Activated naive CD4-positive, alpha-beta T cell treated with anti-CD3 and anti-CD28 coated beads, Interleukin-2, amount 50 U/mL, for 24 hours (primary cell): ENCODE data around the gene EGLN1.

Source experiments
- H3K27ac Mint-ChIP-seq: one replicate; pipeline ENCODE4 v1.8.0; 2021; ENCODE audit warnings: mild to moderate bottlenecking, mixed read lengths
- H3K27me3 Mint-ChIP-seq: one replicate; pipeline ENCODE4 v1.8.0; 2021; ENCODE audit warnings: mixed read lengths
- H3K36me3 Mint-ChIP-seq: one replicate; pipeline ENCODE4 v1.8.0; 2021; ENCODE audit warnings: mixed read lengths
- H3K4me1 Mint-ChIP-seq: one replicate; pipeline ENCODE4 v1.8.0; 2021; ENCODE audit warnings: mixed read lengths
- H3K4me3 Mint-ChIP-seq: one replicate; pipeline ENCODE4 v1.8.0; 2021; ENCODE audit warnings: mild to moderate bottlenecking, mixed read lengths
- H3K9me3 Mint-ChIP-seq: one replicate; pipeline ENCODE4 v1.8.0; 2021; ENCODE audit warnings: mixed read lengths

The EGLN1 gene

DNA sequence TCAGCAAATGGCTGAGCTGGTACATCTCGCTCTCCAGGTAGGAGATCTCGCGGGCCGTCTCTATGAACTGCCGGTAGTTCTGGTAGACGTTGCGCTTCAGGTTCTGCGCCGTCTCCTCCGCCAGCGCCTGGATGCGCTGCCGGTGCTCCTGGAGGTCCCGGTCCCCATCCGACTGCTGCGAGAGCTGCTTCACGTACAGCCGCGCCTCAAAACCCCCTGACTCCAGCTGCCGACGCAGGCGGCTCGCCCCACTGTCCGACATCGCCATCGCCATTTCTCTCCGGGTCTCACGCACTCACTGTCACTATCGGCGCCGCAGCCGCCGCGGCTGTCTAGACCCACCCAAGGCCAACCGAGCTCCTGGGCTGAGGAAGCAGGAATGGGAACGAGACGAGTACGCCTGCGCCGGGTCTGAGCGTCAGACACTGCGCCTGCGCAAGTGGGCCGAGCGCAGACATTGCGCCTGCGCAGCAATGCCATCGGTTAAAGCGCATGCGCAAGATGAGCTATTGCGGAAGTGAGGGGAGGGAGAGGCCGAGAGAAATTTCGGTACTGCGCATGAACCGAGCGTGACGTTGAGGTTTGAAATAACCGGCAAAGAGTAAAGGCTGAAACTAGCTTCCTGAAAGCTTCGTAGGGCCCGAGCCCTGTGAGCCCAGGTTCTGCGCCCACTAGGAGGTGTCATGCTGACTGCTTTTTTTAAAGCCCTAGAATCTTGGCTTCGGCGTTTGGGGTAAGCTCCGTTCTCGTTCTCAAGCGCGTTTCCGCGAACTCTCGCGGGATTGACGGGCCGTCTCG, 84.4 kb downstream of the EGLN1 start, which contains the start of gene EXOC8:
EXOC8 (minus strand) TSS at position 381 of the 798 bp plus-strand sequence; CDS start at position 274, 107 bp downstream.
- Mint-ChIP-seq H3K9me3 (peaks cover 5% of the 10 kb centered on the region), H3K36me3 (peaks cover 21% of the 10 kb centered on the region), H3K4me3 (peak within 1 kb of the TSS; percentile 99), H3K4me1 (peaks cover 62% of the 10 kb centered on the region), H3K27me3 (no peaks in the 10 kb centered on the region), H3K27ac (peak within 1 kb of the TSS; percentile 100)

- H3K27me3 Mint-ChIP-seq: no peaks in the 10 kb centered on the region
- H3K27ac Mint-ChIP-seq: peak overlapping the region; percentile 100
- H3K4me1 Mint-ChIP-seq: peaks cover 63% of the 10 kb centered on the region
- peaks cover 5% of the 10 kb centered on the region for H3K9me3 Mint-ChIP-seq
- H3K36me3 Mint-ChIP-seq: peaks cover 23% of the 10 kb centered on the region
- H3K4me3 Mint-ChIP-seq: peak overlapping the region; percentile 99
Observed at GRCh38 chr1:231337043-231337471, 85.0 kb downstream of the EGLN1 start.

DNA sequence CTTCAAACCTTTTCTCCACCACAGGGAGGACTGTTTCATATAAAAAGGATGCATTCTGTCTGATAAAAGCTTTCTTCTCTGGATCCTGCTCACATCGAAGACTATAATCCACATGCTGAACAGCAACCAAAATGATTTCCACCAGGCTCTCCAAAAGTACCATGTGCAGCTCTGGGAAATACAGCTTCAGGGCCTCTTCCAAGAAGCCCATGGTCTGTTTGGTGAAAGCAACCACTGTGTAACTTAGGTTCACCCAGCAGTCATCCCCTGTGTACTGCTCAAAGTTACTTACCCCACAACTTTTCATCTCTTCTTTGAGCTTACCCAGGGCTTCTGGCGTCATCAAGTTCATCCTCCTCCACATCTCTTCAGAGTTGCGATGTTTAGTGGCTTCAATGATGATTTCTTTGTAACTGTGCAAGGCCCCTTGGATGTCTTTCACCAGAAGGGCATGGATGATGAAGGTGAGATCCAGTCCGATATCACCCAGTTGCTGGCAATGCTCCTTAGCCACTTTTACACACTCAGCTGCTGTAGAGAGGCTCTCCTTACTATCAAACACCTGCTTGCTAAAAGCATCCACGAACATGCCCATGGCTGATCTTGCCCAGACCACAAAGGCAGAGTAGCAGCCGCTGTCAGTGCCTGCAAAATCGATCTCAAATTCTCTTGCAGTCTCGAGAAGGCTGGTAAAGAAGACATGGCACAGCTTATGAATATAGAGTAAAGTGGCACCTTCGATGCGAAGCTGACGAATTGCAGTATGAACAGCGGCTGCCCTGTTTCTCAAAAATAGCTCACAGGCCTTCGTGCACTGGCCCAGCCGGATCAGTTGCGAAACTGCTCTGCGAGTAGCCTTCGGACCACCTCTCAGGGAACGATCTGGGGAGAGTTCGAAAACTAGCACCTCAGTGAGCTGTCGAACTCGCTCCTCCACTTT, 86.2 kb downstream of the EGLN1 start:
- H3K4me1 Mint-ChIP-seq: peaks cover 63% of the 10 kb centered on the region
- peaks cover 5% of the 10 kb centered on the region for H3K9me3 Mint-ChIP-seq
- H3K4me3 Mint-ChIP-seq: peak overlapping the region; percentile 99
- no peaks in the 10 kb centered on the region for H3K27me3 Mint-ChIP-seq
- H3K36me3 Mint-ChIP-seq: peaks cover 25% of the 10 kb centered on the region
- H3K27ac Mint-ChIP-seq: peak overlapping the region; percentile 51

- Mint-ChIP-seq H3K36me3 (peaks cover 27% of the 10 kb centered on the region), H3K27ac (no peak overlapping the region), H3K9me3 (peaks cover 5% of the 10 kb centered on the region), H3K4me1 (peaks cover 56% of the 10 kb centered on the region), H3K27me3 (no peaks in the 10 kb centered on the region), H3K4me3 (peak overlapping the region; percentile 80)
Observed at GRCh38 chr1:231334952-231335351, 87.1 kb downstream of the EGLN1 start.

DNA sequence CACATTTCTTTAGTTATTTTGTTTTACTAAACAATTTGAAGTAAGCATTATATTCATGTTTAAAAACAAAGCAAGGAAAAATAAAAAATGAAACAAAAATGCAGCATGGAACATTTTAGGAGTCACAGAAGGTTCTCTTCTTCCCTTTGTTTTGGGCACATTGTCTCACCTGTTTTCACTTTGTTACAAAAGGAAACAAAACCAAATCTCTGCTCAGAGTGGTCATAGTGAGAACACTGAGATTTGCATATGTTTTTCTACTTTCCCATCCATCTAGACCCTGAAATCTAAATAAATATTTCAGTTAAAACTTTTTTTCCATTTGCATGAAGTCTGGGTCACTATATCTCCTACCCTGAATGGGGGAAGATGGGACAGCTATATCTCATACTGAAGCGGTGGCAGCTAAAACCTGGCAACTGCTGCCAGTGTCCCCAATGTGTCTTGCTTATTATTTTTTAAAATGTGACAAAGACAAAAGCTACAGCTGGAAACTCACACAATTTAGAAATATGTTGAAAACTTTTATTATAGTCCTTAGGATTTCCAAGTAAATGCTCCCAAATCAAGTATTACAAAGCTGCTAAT, 87.9 kb downstream of the EGLN1 start:
- Mint-ChIP-seq H3K9me3 (peaks cover 5% of the 10 kb centered on the region), H3K27ac (no peak overlapping the region), H3K4me1 (peaks cover 54% of the 10 kb centered on the region), H3K4me3 (peak overlapping the region; percentile 80), H3K36me3 (peaks cover 25% of the 10 kb centered on the region), H3K27me3 (no peaks in the 10 kb centered on the region)

DNA sequence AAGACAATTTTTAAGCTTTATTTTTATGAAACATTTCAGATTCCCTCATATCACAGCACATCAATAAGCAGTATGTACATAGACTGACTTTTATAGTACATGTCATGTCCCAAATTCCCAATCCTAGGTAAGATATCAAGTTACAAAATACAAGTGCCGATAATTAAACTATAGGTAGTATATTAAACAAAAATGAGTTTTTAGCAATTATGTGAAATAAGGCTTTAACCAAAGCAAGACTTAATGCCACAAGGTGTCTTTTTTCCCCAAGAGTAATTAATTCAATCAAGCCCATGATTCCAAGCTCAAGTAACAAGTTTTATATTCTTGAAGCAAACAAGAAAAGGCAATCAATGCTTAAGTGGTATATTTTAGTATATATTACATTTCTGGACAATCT, 89.3 kb downstream of the EGLN1 start:
- Mint-ChIP-seq H3K4me1 (peaks cover 52% of the 10 kb centered on the region), H3K4me3 (no peak overlapping the region), H3K36me3 (peaks cover 25% of the 10 kb centered on the region), H3K27me3 (no peaks in the 10 kb centered on the region), H3K9me3 (peaks cover 5% of the 10 kb centered on the region), H3K27ac (no peak overlapping the region)

GRCh38 chr1:231329483-231329882, 92.6 kb downstream of the EGLN1 start:
- H3K27me3 Mint-ChIP-seq: no peaks in the 10 kb centered on the region
- H3K27ac Mint-ChIP-seq: no peak overlapping the region
- H3K4me3 Mint-ChIP-seq: no peak overlapping the region
- peaks cover 12% of the 10 kb centered on the region for H3K36me3 Mint-ChIP-seq
- H3K4me1 Mint-ChIP-seq: peaks cover 30% of the 10 kb centered on the region
- H3K9me3 Mint-ChIP-seq: no peaks in the 10 kb centered on the region

DNA sequence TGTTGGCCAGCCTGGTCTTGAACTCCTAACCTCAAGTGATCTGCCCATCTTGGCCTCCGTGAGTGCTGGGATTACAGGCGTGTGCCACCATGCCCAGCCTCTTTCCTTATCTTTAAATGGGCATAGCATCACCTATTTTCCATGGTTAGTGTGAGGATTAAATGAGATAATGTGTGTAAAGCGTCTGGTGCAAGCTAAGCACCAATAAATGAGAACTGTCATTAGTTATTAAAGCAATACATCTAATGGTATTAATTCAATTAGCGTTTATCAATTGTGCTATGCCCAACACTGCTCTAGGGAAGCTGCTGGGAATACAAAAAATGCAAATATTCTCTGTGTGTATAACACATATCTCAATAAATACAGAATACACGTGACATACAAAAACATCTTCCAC, 94.5 kb downstream of the EGLN1 start:
- Mint-ChIP-seq H3K27ac (no peak overlapping the region), H3K4me1 (peaks cover 13% of the 10 kb centered on the region), H3K27me3 (no peaks in the 10 kb centered on the region), H3K9me3 (no peaks in the 10 kb centered on the region), H3K4me3 (no peak overlapping the region), H3K36me3 (peaks cover 8% of the 10 kb centered on the region)

- H3K4me1 Mint-ChIP-seq: peaks cover 7% of the 10 kb centered on the region
- no peak overlapping the region for H3K27ac Mint-ChIP-seq
- no peaks in the 10 kb centered on the region for H3K27me3 Mint-ChIP-seq
- H3K9me3 Mint-ChIP-seq: no peaks in the 10 kb centered on the region
- no peak overlapping the region for H3K4me3 Mint-ChIP-seq
- H3K36me3 Mint-ChIP-seq: peaks cover 2% of the 10 kb centered on the region
Observed at GRCh38 chr1:231326248-231326647, 95.8 kb downstream of the EGLN1 start.

GRCh38 chr1:231324660-231325059, 97.4 kb downstream of the EGLN1 start:
- Mint-ChIP-seq H3K27me3 (no peaks in the 10 kb centered on the region), H3K27ac (no peak overlapping the region), H3K9me3 (no peaks in the 10 kb centered on the region), H3K4me3 (no peak overlapping the region), H3K4me1 (peaks cover 7% of the 10 kb centered on the region), H3K36me3 (no peaks in the 10 kb centered on the region)

DNA sequence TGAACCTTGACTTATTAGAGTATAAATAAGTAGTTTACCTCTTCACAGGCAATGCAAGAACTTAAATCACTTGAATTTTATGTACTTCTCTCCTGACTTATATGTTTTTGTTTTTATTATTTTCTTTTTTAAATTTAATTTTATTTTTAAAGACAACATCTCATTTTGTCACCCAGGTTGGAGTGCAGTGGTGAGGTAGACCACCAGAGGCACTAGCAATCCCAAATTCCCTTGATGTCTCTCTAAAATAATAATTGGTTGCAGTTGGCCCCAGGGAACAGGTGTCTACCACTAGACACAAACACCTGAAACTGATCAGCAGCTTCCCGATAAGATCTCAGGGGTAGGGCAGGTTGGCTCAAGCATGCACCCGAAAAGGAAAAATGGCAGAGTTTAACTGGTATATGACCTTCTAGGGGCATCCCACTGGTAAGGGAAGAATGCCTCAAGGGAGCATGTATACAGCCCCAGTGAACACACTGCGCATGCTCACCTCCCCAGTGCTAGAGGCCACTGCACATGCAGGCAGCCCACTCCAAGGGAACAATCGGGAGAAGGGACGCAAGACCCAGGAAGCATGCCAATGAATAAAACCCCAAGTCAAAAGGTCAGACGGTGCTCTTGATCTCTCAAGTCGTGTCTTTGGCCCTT, 99.1 kb downstream of the EGLN1 start:
- H3K9me3 Mint-ChIP-seq: no peaks in the 10 kb centered on the region
- no peaks in the 10 kb centered on the region for H3K36me3 Mint-ChIP-seq
- H3K4me1 Mint-ChIP-seq: no peaks in the 10 kb centered on the region
- no peak overlapping the region for H3K4me3 Mint-ChIP-seq
- H3K27ac Mint-ChIP-seq: no peak overlapping the region
- H3K27me3 Mint-ChIP-seq: no peaks in the 10 kb centered on the region

- H3K27ac Mint-ChIP-seq: no peak overlapping the region
- no peaks in the 10 kb centered on the region for H3K27me3 Mint-ChIP-seq
- no peaks in the 10 kb centered on the region for H3K9me3 Mint-ChIP-seq
- H3K36me3 Mint-ChIP-seq: no peaks in the 10 kb centered on the region
- no peak overlapping the region for H3K4me3 Mint-ChIP-seq
- H3K4me1 Mint-ChIP-seq: no peaks in the 10 kb centered on the region
Observed at GRCh38 chr1:231319080-231319479, 103.0 kb downstream of the EGLN1 start.

DNA sequence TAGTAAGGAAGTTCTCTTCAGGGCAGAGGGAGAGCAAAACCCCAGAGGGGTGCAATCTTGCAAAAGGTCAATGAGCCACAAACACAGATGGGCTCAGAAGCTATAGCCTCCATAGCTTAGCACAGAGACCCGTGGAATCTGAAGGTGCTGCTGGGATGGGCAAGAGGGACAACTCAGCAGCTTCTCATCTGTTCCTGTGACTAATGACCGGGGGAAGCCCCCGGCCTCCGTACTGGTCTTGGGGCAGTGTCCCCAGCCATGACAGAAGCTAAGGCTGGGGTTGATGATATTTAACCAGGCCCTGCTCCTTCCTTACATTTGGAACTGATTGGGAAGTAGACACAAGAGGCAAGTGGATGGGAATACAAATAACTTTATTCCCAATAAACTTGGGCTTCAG, 103.5 kb downstream of the EGLN1 start:
- Mint-ChIP-seq H3K4me1 (no peaks in the 10 kb centered on the region), H3K36me3 (no peaks in the 10 kb centered on the region), H3K9me3 (no peaks in the 10 kb centered on the region), H3K4me3 (no peak overlapping the region), H3K27me3 (no peaks in the 10 kb centered on the region), H3K27ac (no peak overlapping the region)

- no peak overlapping the region for H3K27ac Mint-ChIP-seq
- no peak overlapping the region for H3K4me3 Mint-ChIP-seq
Observed at GRCh38 chr1:231318015-231318355, 104.1 kb downstream of the EGLN1 start.

GRCh38 chr1:231317306-231318014, 104.6 kb downstream of the EGLN1 start:
- no peaks in the 10 kb centered on the region for H3K27me3 Mint-ChIP-seq
- H3K9me3 Mint-ChIP-seq: no peaks in the 10 kb centered on the region
- no peak overlapping the region for H3K27ac Mint-ChIP-seq
- no peaks in the 10 kb centered on the region for H3K4me1 Mint-ChIP-seq
- H3K36me3 Mint-ChIP-seq: no peaks in the 10 kb centered on the region
- H3K4me3 Mint-ChIP-seq: no peak overlapping the region

More at GRCh38 chr1:231318015-231318355, 104.1 kb downstream of the EGLN1 start:
- H3K4me1 Mint-ChIP-seq: no peaks in the 10 kb centered on the region
- no peaks in the 10 kb centered on the region for H3K9me3 Mint-ChIP-seq
- no peaks in the 10 kb centered on the region for H3K36me3 Mint-ChIP-seq
- H3K27me3 Mint-ChIP-seq: no peaks in the 10 kb centered on the region
